Measurements from ENCODE around the gene KIFC3. TPM values are rescaled to one million over a fixed set of nuclear protein-coding genes. Genes with fewer than 3 reads are reported as not detected.

KIFC3 gene
- total and polyA plus RNA-seq, 2 of the 13 experiments (the other 11 are each of a cell fraction or from before 2014, with no cell fraction given), result 42.1 to 45.3 TPM

DNA sequence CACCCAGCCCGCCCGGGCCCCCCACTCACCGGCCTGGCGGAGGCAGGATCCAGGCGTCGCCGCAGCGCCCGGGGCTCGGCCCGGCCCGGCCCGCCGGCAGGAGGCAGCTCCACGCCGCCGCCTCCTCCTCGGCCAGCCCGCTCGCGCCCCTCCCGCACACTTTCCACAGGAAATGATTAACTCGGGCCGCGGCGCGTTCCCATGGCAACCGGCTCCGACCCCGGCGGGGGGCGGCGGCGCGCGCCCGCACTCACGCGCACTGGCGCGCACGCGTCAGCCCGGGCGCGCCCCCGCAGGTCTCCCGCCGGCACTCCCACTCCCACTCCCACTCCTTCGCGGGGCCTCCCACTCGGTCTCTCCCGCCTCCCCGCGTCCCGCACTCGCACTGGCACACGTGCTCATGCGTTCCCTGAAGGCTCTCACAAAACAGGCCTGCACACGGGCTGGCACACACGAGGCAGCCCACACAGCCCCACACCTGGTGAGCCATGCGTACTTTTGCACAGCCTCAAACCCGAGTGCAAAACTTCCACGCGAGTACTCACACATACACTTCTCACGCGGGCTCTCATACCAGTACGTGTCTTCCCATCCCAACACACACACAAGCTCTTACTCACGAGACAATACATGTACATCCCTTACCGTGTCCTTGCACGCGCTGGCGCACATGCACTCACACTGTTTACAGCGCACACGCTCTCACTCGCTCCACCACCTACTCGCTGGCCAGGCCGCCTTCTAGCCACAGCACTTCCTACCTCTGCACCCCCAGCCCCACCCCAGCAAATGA, at the start of gene KIFC3 (continued):
- TF ChIP-seq, protein P1, sequence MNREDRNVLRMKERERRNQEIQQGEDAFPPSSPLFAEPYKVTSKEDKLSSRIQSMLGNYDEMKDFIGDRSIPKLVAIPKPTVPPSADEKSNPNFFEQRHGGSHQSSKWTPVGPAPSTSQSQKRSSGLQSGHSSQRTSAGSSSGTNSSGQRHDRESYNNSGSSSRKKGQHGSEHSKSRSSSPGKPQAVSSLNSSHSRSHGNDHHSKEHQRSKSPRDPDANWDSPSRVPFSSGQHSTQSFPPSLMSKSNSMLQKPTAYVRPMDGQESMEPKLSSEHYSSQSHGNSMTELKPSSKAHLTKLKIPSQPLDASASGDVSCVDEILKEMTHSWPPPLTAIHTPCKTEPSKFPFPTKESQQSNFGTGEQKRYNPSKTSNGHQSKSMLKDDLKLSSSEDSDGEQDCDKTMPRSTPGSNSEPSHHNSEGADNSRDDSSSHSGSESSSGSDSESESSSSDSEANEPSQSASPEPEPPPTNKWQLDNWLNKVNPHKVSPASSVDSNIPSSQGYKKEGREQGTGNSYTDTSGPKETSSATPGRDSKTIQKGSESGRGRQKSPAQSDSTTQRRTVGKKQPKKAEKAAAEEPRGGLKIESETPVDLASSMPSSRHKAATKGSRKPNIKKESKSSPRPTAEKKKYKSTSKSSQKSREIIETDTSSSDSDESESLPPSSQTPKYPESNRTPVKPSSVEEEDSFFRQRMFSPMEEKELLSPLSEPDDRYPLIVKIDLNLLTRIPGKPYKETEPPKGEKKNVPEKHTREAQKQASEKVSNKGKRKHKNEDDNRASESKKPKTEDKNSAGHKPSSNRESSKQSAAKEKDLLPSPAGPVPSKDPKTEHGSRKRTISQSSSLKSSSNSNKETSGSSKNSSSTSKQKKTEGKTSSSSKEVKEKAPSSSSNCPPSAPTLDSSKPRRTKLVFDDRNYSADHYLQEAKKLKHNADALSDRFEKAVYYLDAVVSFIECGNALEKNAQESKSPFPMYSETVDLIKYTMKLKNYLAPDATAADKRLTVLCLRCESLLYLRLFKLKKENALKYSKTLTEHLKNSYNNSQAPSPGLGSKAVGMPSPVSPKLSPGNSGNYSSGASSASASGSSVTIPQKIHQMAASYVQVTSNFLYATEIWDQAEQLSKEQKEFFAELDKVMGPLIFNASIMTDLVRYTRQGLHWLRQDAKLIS (CRISPR knock-in tag; IDR thresholded peaks at IDR 0.05), result peak; percentile 79; the same call in 1 of the 2 replicates
- TF ChIP-seq, protein P2, sequence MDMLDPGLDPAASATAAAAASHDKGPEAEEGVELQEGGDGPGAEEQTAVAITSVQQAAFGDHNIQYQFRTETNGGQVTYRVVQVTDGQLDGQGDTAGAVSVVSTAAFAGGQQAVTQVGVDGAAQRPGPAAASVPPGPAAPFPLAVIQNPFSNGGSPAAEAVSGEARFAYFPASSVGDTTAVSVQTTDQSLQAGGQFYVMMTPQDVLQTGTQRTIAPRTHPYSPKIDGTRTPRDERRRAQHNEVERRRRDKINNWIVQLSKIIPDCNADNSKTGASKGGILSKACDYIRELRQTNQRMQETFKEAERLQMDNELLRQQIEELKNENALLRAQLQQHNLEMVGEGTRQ (IDR thresholded peaks at IDR 0.05; ENCODE audit: low read depth, low read length), result no peak
- TF ChIP-seq, protein P2 (CRISPR knock-in tag; IDR thresholded peaks at IDR 0.05; ENCODE audit: borderline replicate concordance), result peak; percentile 21; the same call in 1 of the 2 replicates
- TF ChIP-seq EED (CRISPR knock-in tag; IDR thresholded peaks at IDR 0.05) (peak; percentile 94), ZNF496 (CRISPR knock-in tag; IDR thresholded peaks at IDR 0.05; ENCODE audit: insufficient replicate concordance) (no peak), NFYC (CRISPR knock-in tag; IDR thresholded peaks at IDR 0.05) (no peak), ZNF431 (CRISPR knock-in tag; IDR thresholded peaks at IDR 0.05; ENCODE audit: borderline replicate concordance, low read depth) (peak; percentile 97), ATRX (CRISPR knock-in tag; IDR thresholded peaks at IDR 0.05; ENCODE audit: borderline replicate concordance) (no peak), FOXM1 (CRISPR knock-in tag; IDR thresholded peaks at IDR 0.05) (no peak), GABPB1 (CRISPR knock-in tag; IDR thresholded peaks at IDR 0.05) (peak; percentile 65), ZNF446 (CRISPR knock-in tag; IDR thresholded peaks at IDR 0.05) (peak; percentile 95; the same call in 1 of the 2 replicates), TGIF2 (CRISPR knock-in tag; IDR thresholded peaks at IDR 0.05) (peak; percentile 53; the same call in 1 of the 2 replicates), NONO (IDR thresholded peaks at IDR 0.05) (no peak), NONO (CRISPR knock-in tag; conservative IDR thresholded peaks at IDR 0.05) (peak; percentile 82), SALL1 (CRISPR knock-in tag; IDR thresholded peaks at IDR 0.05) (peak; percentile 85; the same call in 1 of the 2 replicates), CCAR2 (optimal IDR thresholded peaks at IDR 0.05; ENCODE audit: low read depth, low read length) (no peak)
- TF ChIP-seq, protein P3, sequence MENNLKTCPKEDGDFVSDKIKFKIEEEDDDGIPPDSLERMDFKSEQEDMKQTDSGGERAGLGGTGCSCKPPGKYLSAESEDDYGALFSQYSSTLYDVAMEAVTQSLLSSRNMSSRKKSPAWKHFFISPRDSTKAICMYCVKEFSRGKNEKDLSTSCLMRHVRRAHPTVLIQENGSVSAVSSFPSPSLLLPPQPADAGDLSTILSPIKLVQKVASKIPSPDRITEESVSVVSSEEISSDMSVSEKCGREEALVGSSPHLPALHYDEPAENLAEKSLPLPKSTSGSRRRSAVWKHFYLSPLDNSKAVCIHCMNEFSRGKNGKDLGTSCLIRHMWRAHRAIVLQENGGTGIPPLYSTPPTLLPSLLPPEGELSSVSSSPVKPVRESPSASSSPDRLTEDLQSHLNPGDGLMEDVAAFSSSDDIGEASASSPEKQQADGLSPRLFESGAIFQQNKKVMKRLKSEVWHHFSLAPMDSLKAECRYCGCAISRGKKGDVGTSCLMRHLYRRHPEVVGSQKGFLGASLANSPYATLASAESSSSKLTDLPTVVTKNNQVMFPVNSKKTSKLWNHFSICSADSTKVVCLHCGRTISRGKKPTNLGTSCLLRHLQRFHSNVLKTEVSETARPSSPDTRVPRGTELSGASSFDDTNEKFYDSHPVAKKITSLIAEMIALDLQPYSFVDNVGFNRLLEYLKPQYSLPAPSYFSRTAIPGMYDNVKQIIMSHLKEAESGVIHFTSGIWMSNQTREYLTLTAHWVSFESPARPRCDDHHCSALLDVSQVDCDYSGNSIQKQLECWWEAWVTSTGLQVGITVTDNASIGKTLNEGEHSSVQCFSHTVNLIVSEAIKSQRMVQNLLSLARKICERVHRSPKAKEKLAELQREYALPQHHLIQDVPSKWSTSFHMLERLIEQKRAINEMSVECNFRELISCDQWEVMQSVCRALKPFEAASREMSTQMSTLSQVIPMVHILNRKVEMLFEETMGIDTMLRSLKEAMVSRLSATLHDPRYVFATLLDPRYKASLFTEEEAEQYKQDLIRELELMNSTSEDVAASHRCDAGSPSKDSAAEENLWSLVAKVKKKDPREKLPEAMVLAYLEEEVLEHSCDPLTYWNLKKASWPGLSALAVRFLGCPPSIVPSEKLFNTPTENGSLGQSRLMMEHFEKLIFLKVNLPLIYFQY (CRISPR knock-in tag; IDR thresholded peaks at IDR 0.05; ENCODE audit: borderline replicate concordance), result peak; percentile 80; the same call in 1 of the 2 replicates
- TF ChIP-seq, protein P4, sequence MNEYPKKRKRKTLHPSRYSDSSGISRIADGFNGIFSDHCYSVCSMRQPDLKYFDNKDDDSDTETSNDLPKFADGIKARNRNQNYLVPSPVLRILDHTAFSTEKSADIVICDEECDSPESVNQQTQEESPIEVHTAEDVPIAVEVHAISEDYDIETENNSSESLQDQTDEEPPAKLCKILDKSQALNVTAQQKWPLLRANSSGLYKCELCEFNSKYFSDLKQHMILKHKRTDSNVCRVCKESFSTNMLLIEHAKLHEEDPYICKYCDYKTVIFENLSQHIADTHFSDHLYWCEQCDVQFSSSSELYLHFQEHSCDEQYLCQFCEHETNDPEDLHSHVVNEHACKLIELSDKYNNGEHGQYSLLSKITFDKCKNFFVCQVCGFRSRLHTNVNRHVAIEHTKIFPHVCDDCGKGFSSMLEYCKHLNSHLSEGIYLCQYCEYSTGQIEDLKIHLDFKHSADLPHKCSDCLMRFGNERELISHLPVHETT (CRISPR knock-in tag; conservative IDR thresholded peaks at IDR 0.05), result no peak; the same call in 1 of the 2 replicates

All from HepG2 (cell line).